Spleen (tissue), 11 donors: Measurements from ENCODE around the gene RABL6. TPM values are rescaled to one million over a fixed set of nuclear protein-coding genes. Genes with fewer than 3 reads are reported as not detected.

Experiments used
- DNase-seq: peaks from one replicate; pipeline ENCODE4 v3.0.0-alpha.2; 2020
- H3K27ac ChIP-seq, 8 donors: fragments of 200-600 bp; sonication (generic) in 7 of 8; 1 replicate in 4 of 8; 2 replicates in 4 of 8; pipeline versions ENCODE4 v1.5.0 to v1.8.0; 2016 to 2021; ENCODE audit warnings: inconsistent platforms in 4 of 8, mild to moderate bottlenecking in 4 of 8, moderate library complexity in 1 of 8
- H3K27me3 ChIP-seq, 7 donors: fragments of 200-600 bp; sonication (generic) in 6 of 7; replicated peaks in 1 of 7; 1 replicate in 4 of 7; 2 replicates in 3 of 7; pipeline versions ENCODE4 v1.5.0 to v1.8.0; 2016 to 2021; ENCODE audit warnings: inconsistent platforms in 3 of 7, mild to moderate bottlenecking in 1 of 7
- H3K36me3 ChIP-seq, 6 donors: fragments of 200-600 bp; sonication (generic) in 5 of 6; 1 replicate in 4 of 6; 2 replicates in 2 of 6; pipeline versions ENCODE4 v1.5.0 to v1.8.0; 2016 to 2021; ENCODE audit warnings: inconsistent platforms in 2 of 6
- H3K4me1 ChIP-seq, 6 donors: fragments of 200-600 bp; sonication (generic) in 5 of 6; 1 replicate in 3 of 6; 2 replicates in 3 of 6; pipeline versions ENCODE4 v1.5.0 to v1.8.0; 2016 to 2021; ENCODE audit warnings: inconsistent platforms in 3 of 6
- H3K4me3 ChIP-seq, 8 donors: fragments of 200-600 bp; sonication (generic) in 7 of 8; 1 replicate in 4 of 8; 2 replicates in 4 of 8; pipeline versions ENCODE4 v1.5.0 to v1.8.0; 2016 to 2021; ENCODE audit warnings: inconsistent platforms in 4 of 8, mild to moderate bottlenecking in 4 of 8, moderate library complexity in 2 of 8
- H3K9me3 ChIP-seq, 8 donors: fragments of 200-600 bp; sonication (generic) in 7 of 8; 1 replicate in 4 of 8; 2 replicates in 4 of 8; pipeline versions ENCODE4 v1.5.0 to v1.8.0; 2016 to 2021; ENCODE audit warnings: inconsistent platforms in 4 of 8
- CTCF ChIP-seq, 11 experiments: fragments of 200-600 bp in 7 of 11; fragments of 450-650 bp in 4 of 11; sonication (generic) in 4 of 11; IDR thresholded peaks in 8 of 11; conservative IDR thresholded peaks in 3 of 11; 1 replicate in 7 of 11; 2 replicates in 4 of 11; pipeline versions ENCODE4 v1.4.0 to v1.8.0; 2016 to 2021; ENCODE audit warnings: antibody characterized with exemption in 11 of 11, inconsistent platforms in 4 of 11, mild to moderate bottlenecking in 1 of 11
- POLR2A ChIP-seq, 3 donors: fragments of 450-650 bp; IDR thresholded peaks; one replicate each; pipeline ENCODE4 v1.5.1; 2017; ENCODE audit warnings: antibody characterized with exemption in 3 of 3, mild to moderate bottlenecking in 1 of 3
- POLR2AphosphoS5 ChIP-seq, 3 donors: sonication (generic); formaldehyde crosslinking; IDR thresholded peaks; one replicate each; pipeline ENCODE4 v1.5.1; 2017; ENCODE audit warnings: antibody characterized with exemption in 3 of 3
- WGBS, 5 donors: extraction: QIAGEN DNeasy Blood & Tissue Kit in 3 of 5; methylation state at CpG; one replicate each; pipeline versions ENCODE4 v1.1.5 to v1.1.7; 2013 to 2018; 5-methylcytosine and 5-hydroxymethylcytosine counted together
- intact Hi-C: fragments of 100-400 bp; cut with DNase I; formaldehyde crosslinking; loops from one replicate; pipeline ENCODE4 v1.15.0; 2023; ENCODE audit warnings: low total_unique reads
- polyA plus RNA-seq, 3 donors: library from polyadenylated mRNA; stranded (reverse); fragments of 200-250 nt; gene quantifications; one replicate each; pipeline ENCODE4 v1.2.1, GENCODE V29; 2013
- total RNA-seq, 7 donors: library from RNA; depleted of rRNA in 3 of 7; stranded (reverse); fragments of >200 nt in 3 of 7; fragmentation: NEBNext Ultra II Directional in 4 of 7; extraction: Animal tissue kit (Norgen Biotek cat#: 25700) in 4 of 7; gene quantifications; one replicate each; pipeline versions ENCODE4 v1.1.0 to v1.2.1, GENCODE V29; 2016 to 2021
- donor health status: healthy with polysubstance abuse.
- donor health status: DM: no; HTN: no; CAD: no; lungs with moderate emphysema.
- donor health status: DM: no; HTN: no; CAD: no.
- donor health status: Bipolar disorder and iron deficiency.
- donor health status: healthy.
- donor health status: DM: no; HTN: no; CAD: no.
- donor health status: DM: yes; HTN: yes; CAD: no.

Gene RABL6
- total and polyA plus RNA-seq, 10 donors = 32.7 to 70.0 (median 55.7) TPM

GRCh38 chr9:136860933-136861873, 53.5 kb downstream of the RABL6 start:
- Histone ChIP-seq H3K4me1 (peaks cover 12 to 57% (median 26%) of the 10 kb centered on the region in 6 donors), H3K36me3 (peaks cover 0 to 77% (median 40%) of the 10 kb centered on the region in 6 donors), H3K27ac (peak overlapping the region in 2 of 8 donors; percentile 12 to 27), H3K9me3 (no peaks in the 10 kb centered on the region), H3K27me3 (no peaks in the 10 kb centered on the region), H3K4me3 (no peak overlapping the region)
- DNase-seq = peak; percentile 68
- TF ChIP-seq POLR2AphosphoS5 (IDR thresholded peaks at IDR 0.05) = peak in 1 of 3 donors; percentile 53
- no peak for TF ChIP-seq CTCF (IDR thresholded peaks at IDR 0.05 in 8 of 11, conservative IDR thresholded peaks at IDR 0.05 in 3 of 11)
- intact Hi-C loops = no loop called here
- WGBS, 5 donors = 93 to 97% (median 94%) methylated on average over 16 to 22 of the region's 22 CpGs

GRCh38 chr9:136861874-136862457, 54.2 kb downstream of the RABL6 start:
- Histone ChIP-seq H3K27ac (no peak overlapping the region), H3K27me3 (no peaks in the 10 kb centered on the region), H3K9me3 (no peaks in the 10 kb centered on the region), H3K4me3 (no peak overlapping the region), H3K4me1 (peaks cover 14 to 54% (median 25%) of the 10 kb centered on the region in 6 donors), H3K36me3 (peaks cover 0 to 76% (median 40%) of the 10 kb centered on the region in 6 donors)
- WGBS, 5 donors = 85 to 92% (median 91%) methylated on average over 26 of the region's 26 CpGs
- TF ChIP-seq POLR2A (IDR thresholded peaks at IDR 0.05) = no peak
- peak in 1 of 3 donors; percentile 9 for TF ChIP-seq POLR2AphosphoS5 (IDR thresholded peaks at IDR 0.05)
- intact Hi-C loops = no loop called here
- peak; percentile 54 for DNase-seq

GRCh38 chr9:136862849-136863622, 55.3 kb downstream of the RABL6 start:
- no peak for DNase-seq
- no peak for TF ChIP-seq CTCF (IDR thresholded peaks at IDR 0.05 in 8 of 11, conservative IDR thresholded peaks at IDR 0.05 in 3 of 11)
- TF ChIP-seq POLR2AphosphoS5 (IDR thresholded peaks at IDR 0.05) = no peak
- TF ChIP-seq POLR2A (IDR thresholded peaks at IDR 0.05) = no peak
- 92 to 97% (median 95%) methylated on average over 25 to 31 of the region's 31 CpGs for WGBS, 5 donors
- Histone ChIP-seq H3K27me3 (no peaks in the 10 kb centered on the region), H3K9me3 (no peaks in the 10 kb centered on the region), H3K36me3 (peaks cover 0 to 66% (median 40%) of the 10 kb centered on the region in 6 donors), H3K4me1 (peaks cover 16 to 60% (median 29%) of the 10 kb centered on the region in 6 donors), H3K27ac (no peak overlapping the region), H3K4me3 (no peak overlapping the region)
- intact Hi-C loops = no loop called here

- intact Hi-C loops = no loop called here
- H3K27me3 ChIP-seq = no peaks in the 10 kb centered on the region
- H3K36me3 ChIP-seq = peaks cover 0 to 59% (median 40%) of the 10 kb centered on the region in 6 donors
- H3K9me3 ChIP-seq = no peaks in the 10 kb centered on the region
- 94 to 96% (median 95%) methylated on average over 11 to 12 of the region's 12 CpGs for WGBS, 5 donors
- no peak overlapping the region for H3K4me3 ChIP-seq
- TF ChIP-seq CTCF (IDR thresholded peaks at IDR 0.05 in 8 of 11, conservative IDR thresholded peaks at IDR 0.05 in 3 of 11) (no peak), POLR2A (IDR thresholded peaks at IDR 0.05) (no peak), POLR2AphosphoS5 (IDR thresholded peaks at IDR 0.05) (no peak)
- no peak overlapping the region for H3K27ac ChIP-seq
- peaks cover 16 to 60% (median 29%) of the 10 kb centered on the region in 6 donors for H3K4me1 ChIP-seq
- DNase-seq = no peak
Measured at GRCh38 chr9:136863623-136864273, 56.0 kb downstream of the RABL6 start.
